ENCODE measurements around the gene IL10RB.

GRCh38 chr21:33301632-33302002 is 35.5 kb downstream of the IL10RB start:
- TF ChIP-seq POLR2A (IDR thresholded peaks at IDR 0.05) (no peak), CTCF (IDR thresholded peaks at IDR 0.05 in 4 of 5, conservative IDR thresholded peaks at IDR 0.05 in 1 of 5) (no peak)
